Heart left ventricle (tissue), 16 donors: ENCODE results near the gene CREB3. TPM values are rescaled to one million over a fixed set of nuclear protein-coding genes. Genes with fewer than 3 reads are reported as not detected.

ENCODE experiments used
- ATAC-seq, 4 donors: fragments of 200-7000 bp; cut with Tn5 transposase; one replicate each; pipeline ENCODE4 v1.9.1; 2020 to 2022; ENCODE audit warnings: moderate library complexity in 4 of 4, mild to moderate bottlenecking in 3 of 4, moderate number of reproducible peaks in 1 of 4
- DNase-seq, 5 donors: peaks; one replicate each; pipeline ENCODE4 v3.0.0-alpha.2; 2020
- H3K27ac ChIP-seq, 12 donors: fragments of 200-600 bp; sonication (generic) in 4 of 12; one replicate each; pipeline versions ENCODE4 v1.5.0 to v1.8.0; 2016 to 2022; ENCODE audit warnings: mild to moderate bottlenecking in 2 of 12
- H3K27me3 ChIP-seq, 9 donors: fragments of 200-600 bp; sonication (generic) in 2 of 9; one replicate each; pipeline versions ENCODE4 v1.5.1 to v1.8.0; 2016 to 2022; ENCODE audit warnings: mild to moderate bottlenecking in 3 of 9
- H3K36me3 ChIP-seq, 9 donors: fragments of 200-600 bp; sonication (generic) in 2 of 9; one replicate each; pipeline versions ENCODE4 v1.5.0 to v1.8.0; 2018 to 2022; ENCODE audit warnings: mild to moderate bottlenecking in 2 of 9
- H3K4me1 ChIP-seq, 12 donors: fragments of 200-600 bp; sonication (generic) in 4 of 12; one replicate each; pipeline versions ENCODE4 v1.5.0 to v1.8.0; 2016 to 2022; ENCODE audit warnings: mild to moderate bottlenecking in 3 of 12
- H3K4me3 ChIP-seq, 12 donors: fragments of 200-600 bp; sonication (generic) in 4 of 12; one replicate each; pipeline versions ENCODE4 v1.5.0 to v1.8.0; 2017 to 2022; ENCODE audit warnings: mild to moderate bottlenecking in 9 of 12, moderate library complexity in 4 of 12
- H3K9me3 ChIP-seq, 12 donors: fragments of 200-600 bp; sonication (generic) in 4 of 12; one replicate each; pipeline versions ENCODE4 v1.5.0 to v1.8.0; 2016 to 2022; ENCODE audit warnings: mild to moderate bottlenecking in 1 of 12
- POLR2A ChIP-seq, 2 donors: fragments of 450-650 bp; IDR thresholded peaks; one replicate each; pipeline ENCODE4 v1.6.1; 2017; ENCODE audit warnings: antibody characterized with exemption in 2 of 2, mild to moderate bottlenecking in 2 of 2, moderate library complexity in 2 of 2
- WGBS, 4 donors: extraction: QIAGEN DNeasy Blood & Tissue Kit in 2 of 4; methylation state at CpG; one replicate each; pipeline versions ENCODE4 v1.1.5 to v1.1.7; 2013 to 2018; 5-methylcytosine and 5-hydroxymethylcytosine counted together
- intact Hi-C, 10 donors: fragments of 100-400 bp; cut with DNase I; formaldehyde crosslinking; loops; one replicate each; pipeline versions ENCODE4 v1.11.1 to v1.14.2; 2022
- polyA plus RNA-seq, 2 donors: library from polyadenylated mRNA; stranded (reverse); fragments of 200-250 nt; gene quantifications; one replicate each; pipeline ENCODE4 v1.2.3, GENCODE V29; 2013
- total RNA-seq, 9 donors: library from RNA; depleted of rRNA in 2 of 9; stranded (reverse); fragments of >200 nt in 2 of 9; fragmentation: NEBNext Ultra II Directional in 3 of 9; extraction: Animal tissue kit (Norgen Biotek cat#: 25700) in 3 of 9; gene quantifications; one replicate each; pipeline versions ENCODE4 v1.1.0 to v1.2.4, GENCODE V29; 2016 to 2023
- TF ChIP-seq, protein P1 (sequence below), 12 donors: fragments of 200-600 bp; sonication (generic) in 4 of 12; IDR thresholded peaks; one replicate each; pipeline versions ENCODE4 v1.5.0 to v1.8.0; 2018 to 2022; ENCODE audit warnings: antibody characterized with exemption in 12 of 12, mild to moderate bottlenecking in 5 of 12
- donor health status: ischemic (EF 13 %, LVEDD 7.1; RV severe dilation, severe dysfunction).
- donor health status: healthy with polysubstance abuse.
- donor health status: DM: no; HTN: yes; CAD: no.
- donor health status: DM: no; HTN: no; CAD: no.
- donor health status: ischemic (EF 25% LVEDD 6.9; RV normal size, moderate dysfunction).
- donor health status: ischemic (EF 25% LVEDD 5.7; RV mildly dilated, moderate dysfunction).
- donor health status: healthy.
- donor health status: DM: yes; HTN: yes; CAD: no.
- donor health status: ischemic (EF 35%, LVEDD 5.7; RV mildly dilated, moderate dysfunction).
- donor health status: nonischemic (EF 11% LVEDD 7.7; RV severe dilation, severe dysfunction).
- donor health status: DM: yes; HTN: yes; CAD: no.
- donor health status: PGD.
- donor health status: ischemic (EF 29% LVEDD 5.4; RV normal size, mild dysfunction).
- donor health status: nonischemic (EF 23%, LVEDD 6.1; RV moderate dilation, normal function).

CREB3 gene
- total and polyA plus RNA-seq, 11 donors, result 16.1 to 49.4 (median 26.7) TPM

DNA sequence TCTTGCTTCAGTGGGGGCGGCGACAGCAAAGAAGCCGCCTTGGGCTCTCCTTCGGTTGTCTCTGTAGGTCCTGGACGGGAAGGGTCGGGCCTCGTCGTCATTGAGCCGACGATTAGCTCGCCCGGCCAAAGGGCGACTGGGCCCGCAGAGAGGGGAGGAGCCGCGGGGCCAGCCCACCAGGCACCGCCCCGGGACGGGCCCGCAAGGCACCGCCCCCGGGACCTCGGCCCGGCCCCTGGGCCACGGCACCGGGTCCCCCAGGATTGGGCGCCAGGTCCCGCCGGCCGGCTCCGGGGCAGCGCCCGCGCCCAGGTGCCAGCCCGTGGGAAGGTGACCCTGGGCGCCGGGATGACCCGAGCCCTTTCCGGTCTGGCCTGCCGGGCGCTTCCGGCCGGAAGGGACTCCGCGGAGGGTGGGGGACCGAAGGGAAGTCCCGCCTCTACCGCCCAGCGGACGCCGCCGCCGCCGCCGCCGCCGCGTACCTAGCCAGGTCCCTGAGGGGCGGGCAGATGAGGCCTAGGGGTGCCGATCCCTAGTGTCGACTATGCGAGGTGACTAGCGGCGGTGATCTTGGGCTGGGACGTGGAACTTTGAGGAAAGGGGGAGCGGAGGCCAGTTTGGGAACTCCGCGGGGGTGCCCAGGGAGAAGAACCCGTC, 16.5 kb downstream of the CREB3 start, which contains the start of the genes GBA2 and RGP1:
Gene GBA2, minus strand, starts transcription at position 371 of the 657 bp plus-strand sequence. CDS start 524 bp downstream, outside the sequence.
Gene RGP1, plus strand, starts transcription at position 430 of the 657 bp plus-strand sequence. CDS start 469 bp downstream, outside the sequence.
- H3K27me3 ChIP-seq, result no peaks in the 10 kb centered on the region
- H3K9me3 ChIP-seq, result no peaks in the 10 kb centered on the region
- ATAC-seq, result peak; percentile 81 to 94 (median 92)
- DNase-seq, result peak; percentile 88 to 94 (median 93)
- peaks cover 0 to 59% (median 49%) of the 10 kb centered on the region in 9 donors for H3K36me3 ChIP-seq
- H3K27ac ChIP-seq, result peak within 1 kb of the TSS; percentile 92 to 99 (median 97)
- peak; percentile 19 to 87 for TF ChIP-seq POLR2A (IDR thresholded peaks at IDR 0.05)
- TF ChIP-seq, protein P1, sequence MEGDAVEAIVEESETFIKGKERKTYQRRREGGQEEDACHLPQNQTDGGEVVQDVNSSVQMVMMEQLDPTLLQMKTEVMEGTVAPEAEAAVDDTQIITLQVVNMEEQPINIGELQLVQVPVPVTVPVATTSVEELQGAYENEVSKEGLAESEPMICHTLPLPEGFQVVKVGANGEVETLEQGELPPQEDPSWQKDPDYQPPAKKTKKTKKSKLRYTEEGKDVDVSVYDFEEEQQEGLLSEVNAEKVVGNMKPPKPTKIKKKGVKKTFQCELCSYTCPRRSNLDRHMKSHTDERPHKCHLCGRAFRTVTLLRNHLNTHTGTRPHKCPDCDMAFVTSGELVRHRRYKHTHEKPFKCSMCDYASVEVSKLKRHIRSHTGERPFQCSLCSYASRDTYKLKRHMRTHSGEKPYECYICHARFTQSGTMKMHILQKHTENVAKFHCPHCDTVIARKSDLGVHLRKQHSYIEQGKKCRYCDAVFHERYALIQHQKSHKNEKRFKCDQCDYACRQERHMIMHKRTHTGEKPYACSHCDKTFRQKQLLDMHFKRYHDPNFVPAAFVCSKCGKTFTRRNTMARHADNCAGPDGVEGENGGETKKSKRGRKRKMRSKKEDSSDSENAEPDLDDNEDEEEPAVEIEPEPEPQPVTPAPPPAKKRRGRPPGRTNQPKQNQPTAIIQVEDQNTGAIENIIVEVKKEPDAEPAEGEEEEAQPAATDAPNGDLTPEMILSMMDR (IDR thresholded peaks at IDR 0.05), result no peak
- WGBS, 4 donors, result 0 to 1% (median 1%) methylated on average over 18 to 69 of the region's 69 CpGs
- H3K4me3 ChIP-seq, result peak within 1 kb of the TSS; percentile 71 to 99 (median 88)
- intact Hi-C loops, result loop anchor here in 4 of 10 donors (2.0 to 5.0 kb wide), 3 partner anchors 16 to 92 kb away; partner anchors contain the start of genes CREB3 (in 3 of the 4), TLN1 (in 3 of the 4), CCDC107 (in 2 of the 4) and RMRP (in 2 of the 4)
- H3K4me1 ChIP-seq, result peaks cover 2 to 60% (median 49%) of the 10 kb centered on the region in 12 donors

DNA sequence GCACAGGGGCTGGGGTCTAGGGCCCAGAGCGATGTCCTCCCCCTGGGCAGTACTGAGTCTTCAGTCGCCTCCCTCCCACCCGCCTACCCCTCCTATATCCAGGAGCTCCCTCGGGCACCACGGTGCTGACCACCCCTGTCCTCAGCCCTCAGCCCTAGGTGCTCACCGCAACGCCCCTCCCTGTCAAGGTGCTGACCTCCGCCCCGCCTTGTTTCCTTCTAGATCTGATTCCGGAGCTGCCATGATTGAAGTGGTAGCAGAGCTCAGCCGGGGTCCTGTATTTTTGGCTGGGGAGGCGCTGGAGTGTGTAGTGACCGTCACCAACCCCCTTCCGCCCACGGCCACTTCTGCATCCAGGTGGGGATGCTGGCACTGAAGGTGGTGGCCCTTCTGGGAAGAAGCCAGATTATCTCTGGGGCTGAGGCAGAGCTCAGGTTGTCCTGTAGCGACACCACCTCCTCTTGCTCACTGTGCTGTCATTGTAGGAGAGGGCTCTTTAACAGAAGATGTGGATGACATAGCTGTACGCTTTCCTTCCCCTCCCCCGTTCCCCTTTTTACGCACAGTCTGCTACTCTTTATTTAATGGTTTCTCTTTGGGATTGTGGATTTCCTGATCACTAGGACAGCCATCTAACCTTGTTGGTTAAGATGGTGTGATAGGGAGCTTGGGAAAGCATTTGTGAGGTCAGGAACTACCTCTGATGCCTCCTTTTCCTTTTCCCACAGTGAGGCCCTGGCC, 17.2 kb downstream of the CREB3 start:
- TF ChIP-seq POLR2A (IDR thresholded peaks at IDR 0.05), result no peak
- TF ChIP-seq, protein P1 (IDR thresholded peaks at IDR 0.05), result no peak
- H3K4me1 ChIP-seq, result peaks cover 2 to 55% (median 43%) of the 10 kb centered on the region in 12 donors
- peaks cover 0 to 58% (median 49%) of the 10 kb centered on the region in 9 donors for H3K36me3 ChIP-seq
- H3K4me3 ChIP-seq, result peak overlapping the region; percentile 71 to 99 (median 88)
- DNase-seq, result peak in 3 of 5 donors; percentile 33 to 59 (median 51)
- H3K9me3 ChIP-seq, result no peaks in the 10 kb centered on the region
- intact Hi-C loops, result loop anchor here in 4 of 10 donors (2.0 to 10.0 kb wide), 4 partner anchors 17 to 92 kb away; partner anchors contain the start of genes CREB3 (in 3 of the 4), TLN1 (in 3 of the 4), CCDC107 (in 2 of the 4) and RMRP (in 2 of the 4)
- ATAC-seq, result peak; percentile 9 to 44 (median 30)
- peak overlapping the region; percentile 92 to 99 (median 97) for H3K27ac ChIP-seq
- H3K27me3 ChIP-seq, result no peaks in the 10 kb centered on the region
- WGBS, 4 donors, result 4 to 9% (median 6%) methylated on average over 17 to 19 of the region's 19 CpGs

DNA sequence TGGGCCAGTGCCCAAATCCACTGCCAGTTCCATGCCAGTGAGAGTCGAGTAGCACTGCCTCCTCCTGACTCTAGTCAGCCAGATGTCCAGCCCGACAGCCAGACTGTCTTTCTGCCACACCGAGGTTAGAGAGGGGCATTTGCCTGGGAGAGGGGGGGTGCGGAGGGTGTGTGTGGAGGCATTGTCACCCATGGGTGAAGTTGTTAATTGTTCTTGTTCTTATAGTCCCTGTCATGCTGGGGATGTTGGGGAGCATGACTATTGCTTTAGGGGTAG, 17.7 kb downstream of the CREB3 start:
- Histone ChIP-seq H3K4me1 (peaks cover 2 to 50% (median 38%) of the 10 kb centered on the region in 12 donors), H3K4me3 (peak overlapping the region in 8 of 12 donors; percentile 71 to 99 (median 92)), H3K27ac (peak overlapping the region; percentile 92 to 99 (median 97)), H3K27me3 (no peaks in the 10 kb centered on the region), H3K36me3 (peaks cover 0 to 58% (median 49%) of the 10 kb centered on the region in 9 donors), H3K9me3 (no peaks in the 10 kb centered on the region)
- intact Hi-C loops, result loop anchor here in 1 of 10 donors (10.0 kb wide), 1 partner anchor 65 kb away; the partner anchor contains the start of genes HINT2 and SPAG8
- 39 to 57% (median 54%) methylated on average over 4 of the region's 4 CpGs for WGBS, 4 donors
- peak in 1 of 4 donors; percentile 5 for ATAC-seq
- no peak for DNase-seq
- TF ChIP-seq, protein P1 (IDR thresholded peaks at IDR 0.05), result no peak
- TF ChIP-seq POLR2A (IDR thresholded peaks at IDR 0.05), result no peak
